Lower leg skin (tissue), 4 donors: Measurements from ENCODE around the gene TAPT1. TPM values are rescaled to one million over a fixed set of nuclear protein-coding genes. Genes with fewer than 3 reads are reported as not detected.

Experiments
- DNase-seq, 2 donors: peaks; one replicate each; pipeline ENCODE4 v3.0.0-alpha.2; 2019; ENCODE audit warnings: low spot score in 2 of 2
- H3K4me3 ChIP-seq: fragments of 200-600 bp; sonication (generic); 2 replicates; pipeline ENCODE4 v1.5.1; 2017; ENCODE audit warnings: mild to moderate bottlenecking, low read depth; ENCODE audit not compliant: poor library complexity, severe bottlenecking
- CTCF ChIP-seq, 3 donors: fragments of 450-650 bp; IDR thresholded peaks; one replicate each; pipeline ENCODE4 v1.5.1; 2016; ENCODE audit warnings: antibody characterized with exemption in 3 of 3, mild to moderate bottlenecking in 3 of 3, moderate library complexity in 2 of 3
- POLR2A ChIP-seq, 2 donors: fragments of 450-650 bp; IDR thresholded peaks; one replicate each; pipeline ENCODE4 v1.6.1; 2016 to 2017; ENCODE audit warnings: antibody characterized with exemption in 2 of 2, mild to moderate bottlenecking in 1 of 2, moderate library complexity in 1 of 2
- WGBS, 2 donors: methylation state at CpG; one replicate each; pipeline ENCODE4 v1.1.5; 2018; 5-methylcytosine and 5-hydroxymethylcytosine counted together
- intact Hi-C: fragments of 100-400 bp; cut with DNase I; formaldehyde crosslinking; loops from one replicate; pipeline ENCODE4 v1.15.0; 2023; ENCODE audit warnings: low total_unique reads
- total RNA-seq, 4 donors: library from RNA; depleted of rRNA; stranded (reverse); fragments of >200 nt; gene quantifications; one replicate each; pipeline ENCODE4 v1.1.0, GENCODE V29; 2016

TAPT1 gene
- total RNA-seq, 4 donors from 2014 or later = 10.5 to 31.0 (median 18.7) TPM

GRCh38 chr4:16118090-16118489 is 108.2 kb downstream of the TAPT1 start:
- H3K4me3 ChIP-seq = no peak overlapping the region
- TF ChIP-seq POLR2A (IDR thresholded peaks at IDR 0.05) (no peak), CTCF (IDR thresholded peaks at IDR 0.05) (no peak)
- intact Hi-C loops = no loop called here

GRCh38 chr4:16117164-16117563 is 109.1 kb downstream of the TAPT1 start:
- TF ChIP-seq CTCF (IDR thresholded peaks at IDR 0.05) (no peak), POLR2A (IDR thresholded peaks at IDR 0.05) (no peak)
- intact Hi-C loops = no loop called here
- H3K4me3 ChIP-seq = no peak overlapping the region
- DNase-seq = peak in 1 of 2 donors; percentile 36
- WGBS, 2 donors = 76 to 79% methylated on average over 5 of the region's 5 CpGs

More at GRCh38 chr4:16118090-16118489, 108.2 kb downstream of the TAPT1 start:
- no peak for DNase-seq
- 22 to 39% methylated on average over 2 of the region's 2 CpGs for WGBS, 2 donors

GRCh38 chr4:16116493-16116990 is 109.7 kb downstream of the TAPT1 start:
- intact Hi-C loops = no loop called here
- TF ChIP-seq POLR2A (IDR thresholded peaks at IDR 0.05) (no peak), CTCF (IDR thresholded peaks at IDR 0.05) (no peak)
- 75 to 83% methylated on average over 3 of the region's 3 CpGs for WGBS, 2 donors
- peak in 1 of 2 donors; percentile 50 for DNase-seq
- H3K4me3 ChIP-seq = no peak overlapping the region

GRCh38 chr4:16116019-16116418 is 110.3 kb downstream of the TAPT1 start:
- DNase-seq = peak in 1 of 2 donors; percentile 76
- H3K4me3 ChIP-seq = no peak overlapping the region
- intact Hi-C loops = no loop called here
- 86 to 90% methylated on average over 7 of the region's 7 CpGs for WGBS, 2 donors
- no peak for TF ChIP-seq POLR2A (IDR thresholded peaks at IDR 0.05)
- no peak for TF ChIP-seq CTCF (IDR thresholded peaks at IDR 0.05)

- H3K4me3 ChIP-seq = no peak overlapping the region
- no peak for TF ChIP-seq CTCF (IDR thresholded peaks at IDR 0.05)
- TF ChIP-seq POLR2A (IDR thresholded peaks at IDR 0.05) = no peak
- 89 to 90% methylated on average over 6 of the region's 6 CpGs for WGBS, 2 donors
- peak in 1 of 2 donors; percentile 75 for DNase-seq
- intact Hi-C loops = no loop called here
These were observed 111.7 kb downstream of the TAPT1 start for GRCh38 chr4:16114546-16114945.

GRCh38 chr4:16113741-16114140 is 112.5 kb downstream of the TAPT1 start:
- H3K4me3 ChIP-seq = no peak overlapping the region
- WGBS, 2 donors = 76 to 88% methylated on average over 3 of the region's 3 CpGs
- intact Hi-C loops = no loop called here

More at GRCh38 chr4:16113741-16114140, 112.5 kb downstream of the TAPT1 start:
- no peak for DNase-seq
- TF ChIP-seq CTCF (IDR thresholded peaks at IDR 0.05) (no peak), POLR2A (IDR thresholded peaks at IDR 0.05) (no peak)
